NCI-H82 treated with DMSO at 0.1 percent for 48 hours (cell line): ENCODE data around the gene SPHK2.

Source experiments
- DNase-seq: peaks from one replicate; lab custom pipeline; 2025; ENCODE audit not compliant: unreplicated experiment; lab: John Stamatoyannopoulos, UW

SPHK2 gene

GRCh38 chr19:48603449-48603848 is 15.9 kb upstream of the SPHK2 start:
- no peak for DNase-seq

- DNase-seq: no peak
These were observed 15.5 kb upstream of the SPHK2 start for GRCh38 chr19:48603850-48604249.

- DNase-seq: no peak
These were observed 12.6 kb upstream of the SPHK2 start, which contains the start of gene SPACA4 for GRCh38 chr19:48606463-48607358. Gene SPACA4, plus strand, starts transcription at chr19:48606742. Its CDS starts 237 bp downstream, at chr19:48606979.

GRCh38 chr19:48607359-48607755 is 11.9 kb upstream of the SPHK2 start:
- no peak for DNase-seq

GRCh38 chr19:48608798-48609263 is 10.5 kb upstream of the SPHK2 start:
- DNase-seq: peak; percentile 14

- no peak for DNase-seq
These were observed 9.7 kb upstream of the SPHK2 start for GRCh38 chr19:48609571-48610108.

GRCh38 chr19:48611872-48612271 is 7.4 kb upstream of the SPHK2 start:
- no peak for DNase-seq

GRCh38 chr19:48613024-48613851 is 6.1 kb upstream of the SPHK2 start:
- no peak for DNase-seq

GRCh38 chr19:48613852-48614435 is 5.4 kb upstream of the SPHK2 start:
- DNase-seq: no peak

GRCh38 chr19:48614436-48615230 is 4.7 kb upstream of the SPHK2 start, which contains the start of gene FAM83E:
Gene FAM83E, minus strand, starts transcription at chr19:48615076. Its CDS starts 1,704 bp downstream, at chr19:48613372.
- DNase-seq: no peak

- DNase-seq: no peak
These were observed 3.9 kb upstream of the SPHK2 start for GRCh38 chr19:48615231-48616040.

GRCh38 chr19:48616041-48616436 is 3.3 kb upstream of the SPHK2 start:
- DNase-seq: no peak

GRCh38 chr19:48616491-48617056 is 2.7 kb upstream of the SPHK2 start:
- DNase-seq: no peak

GRCh38 chr19:48617146-48617937 is 2.0 kb upstream of the SPHK2 start:
- DNase-seq: no peak

- DNase-seq: no peak
These were observed 909 bp upstream of the SPHK2 start for GRCh38 chr19:48618278-48618915.

GRCh38 chr19:48619692-48620585 is 633 bp downstream of the SPHK2 start:
- no peak for DNase-seq
